Left kidney (tissue), 8 donors: ENCODE results near the gene SNRPA. TPM values are rescaled to one million over a fixed set of nuclear protein-coding genes. Genes with fewer than 3 reads are reported as not detected.
A peak's percentile ranks its signal among the peaks of the same experiment; 100 is the strongest.

ENCODE experiments used
- DNase-seq: peaks from one replicate; pipeline ENCODE4 v3.0.0-alpha.2; 2013
- long read RNA-seq, 8 donors: transcript quantifications; one replicate each; lab custom pipeline, GENCODE V29; 2026
- polyA plus RNA-seq: library from polyadenylated mRNA; unstranded; fragments of 120-200 nt; gene quantifications from one replicate; pipeline ENCODE4 v1.2.1, GENCODE V29; 2013; ENCODE audit not compliant: insufficient read length

The SNRPA gene
- 117 TPM for polyA plus RNA-seq
- long read RNA-seq, donor 1, transcript SNRPA-205 (4 exons, 952 nt), result minor isoform, 8 of 87 reads
- long read RNA-seq, donor 1, transcript SNRPA-201 (6 exons, 1,621 nt), result major isoform, 41 of 87 reads
- long read RNA-seq, donor 1, partial matches to known transcripts, result 35 of 87 reads
- long read RNA-seq, donor 1, other reads (novel, unspliced or antisense), result 0 of 87 reads
- long read RNA-seq, donor 2, transcript SNRPA-201 (6 exons, 1,621 nt), result major isoform, 14 of 30 reads
- long read RNA-seq, donor 2, partial matches to known transcripts, result 13 of 30 reads
- long read RNA-seq, donor 2, other reads (novel, unspliced or antisense), result 0 of 30 reads
- long read RNA-seq, donor 3, transcript SNRPA-201 (6 exons, 1,621 nt), result major isoform, 31 of 38 reads
- long read RNA-seq, donor 3, partial matches to known transcripts, result 0 of 38 reads
- long read RNA-seq, donor 3, other reads (novel, unspliced or antisense), result 0 of 38 reads
- long read RNA-seq, donor 4, partial matches to known transcripts, result 0 of 1 reads
- long read RNA-seq, donor 4, other reads (novel, unspliced or antisense), result 0 of 1 reads
- long read RNA-seq, donor 5, transcript SNRPA-201 (6 exons, 1,621 nt), result major isoform, 62 of 67 reads
- long read RNA-seq, donor 5, partial matches to known transcripts, result 0 of 67 reads
- long read RNA-seq, donor 5, other reads (novel, unspliced or antisense), result 0 of 67 reads
- long read RNA-seq, donor 6, transcript SNRPA-201 (6 exons, 1,621 nt), result major isoform, 42 of 76 reads
- long read RNA-seq, donor 6, transcript SNRPA-205 (4 exons, 952 nt), result minor isoform, 17 of 76 reads
- long read RNA-seq, donor 6, partial matches to known transcripts, result 12 of 76 reads
- long read RNA-seq, donor 6, other reads (novel, unspliced or antisense), result 0 of 76 reads
- long read RNA-seq, donor 7, transcript SNRPA-205 (4 exons, 952 nt), result minor isoform, 10 of 79 reads
- long read RNA-seq, donor 7, transcript SNRPA-201 (6 exons, 1,621 nt), result major isoform, 42 of 79 reads
- long read RNA-seq, donor 7, partial matches to known transcripts, result 25 of 79 reads
- long read RNA-seq, donor 7, other reads (novel, unspliced or antisense), result 0 of 79 reads
- long read RNA-seq, donor 8, transcript SNRPA-201 (6 exons, 1,621 nt), result major isoform, 21 of 22 reads
- long read RNA-seq, donor 8, partial matches to known transcripts, result 0 of 22 reads
- long read RNA-seq, donor 8, other reads (novel, unspliced or antisense), result 0 of 22 reads

DNA sequence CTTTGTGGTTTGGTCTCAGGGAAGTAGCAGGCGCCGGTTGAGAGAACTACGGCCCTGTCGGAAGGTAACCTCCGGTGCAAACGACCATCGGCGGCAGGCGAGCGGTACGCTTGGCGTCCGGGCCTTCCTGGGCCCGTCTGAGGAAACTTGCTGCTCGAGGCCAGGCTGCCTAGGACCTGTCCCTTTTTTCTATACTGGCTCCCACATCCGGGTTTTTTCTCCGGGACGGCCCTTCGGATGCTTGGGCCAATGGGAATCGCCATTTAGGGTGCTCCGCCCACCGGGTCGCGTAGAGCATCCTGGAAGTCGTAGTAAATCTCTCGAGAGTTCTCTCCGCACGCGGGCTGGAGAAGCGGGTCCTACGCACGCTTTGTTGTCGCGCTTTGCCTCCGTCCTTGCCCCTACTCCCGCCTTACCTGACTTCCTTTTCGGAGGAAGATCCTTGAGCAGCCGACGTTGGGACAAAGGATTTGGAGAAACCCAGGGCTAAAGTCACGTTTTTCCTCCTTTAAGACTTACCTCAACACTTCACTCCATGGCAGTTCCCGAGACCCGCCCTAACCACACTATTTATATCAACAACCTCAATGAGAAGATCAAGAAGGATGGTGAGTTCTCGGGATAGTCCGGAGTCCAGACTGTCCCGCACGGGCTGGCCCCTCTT is at the start of gene SNRPA:
SNRPA (plus strand) TSS at position 330 of the 664 bp plus-strand sequence; CDS start at position 536, 206 bp downstream.
- peak; percentile 98 for DNase-seq

DNA sequence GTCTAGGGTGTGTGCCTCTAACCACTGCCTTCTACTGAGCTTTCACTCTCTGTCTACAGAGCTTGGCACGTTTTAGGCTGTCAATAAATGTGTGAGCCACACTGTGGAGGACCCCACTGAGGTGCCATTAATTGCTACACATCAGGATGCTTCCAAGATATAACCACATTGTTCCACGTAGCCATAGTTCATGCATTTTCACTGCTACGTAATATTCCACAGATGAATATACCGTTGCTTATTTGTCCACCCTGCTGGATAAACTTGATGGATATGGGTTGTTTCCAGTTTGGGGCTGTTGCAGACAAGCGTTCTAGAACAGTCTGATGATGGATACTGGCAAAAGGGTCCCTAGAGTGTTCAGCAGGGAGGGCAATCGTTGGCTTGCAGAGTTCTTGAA is 49.2 kb upstream of the SNRPA start:
- no peak for DNase-seq

DNA sequence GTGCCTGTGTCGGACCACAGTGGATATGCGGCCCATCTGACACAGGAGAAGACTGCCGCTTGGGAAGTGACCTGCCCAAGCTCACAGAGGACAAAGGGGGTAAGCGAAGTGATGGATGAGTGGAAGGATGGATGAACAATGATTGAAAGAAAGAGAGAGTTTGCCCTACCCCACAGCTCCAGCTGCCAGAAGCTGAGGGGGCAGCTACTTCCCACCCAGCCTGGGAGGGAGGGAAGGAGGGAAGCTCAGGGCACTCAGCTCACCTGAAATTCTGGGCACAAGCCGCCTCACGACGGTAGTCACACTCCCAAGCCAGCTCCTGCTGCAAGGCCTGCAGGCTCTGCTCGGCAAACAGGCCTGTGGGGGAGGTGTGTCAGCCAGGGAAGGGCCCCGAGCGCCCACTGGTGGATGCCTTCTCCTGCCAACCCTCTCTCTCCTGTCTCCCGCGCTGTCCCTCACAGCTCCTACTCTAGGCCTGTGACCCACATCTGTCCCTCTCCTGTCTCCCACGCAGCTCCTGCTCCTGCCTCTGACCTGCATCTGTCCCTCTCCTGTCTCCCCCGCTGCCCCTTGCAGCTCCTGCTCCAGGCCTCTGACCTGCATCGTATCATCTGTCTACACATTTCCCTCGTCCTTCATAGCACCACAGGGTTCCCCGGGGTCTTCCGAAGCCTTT is 48.5 kb upstream of the SNRPA start:
- DNase-seq, result no peak

DNA sequence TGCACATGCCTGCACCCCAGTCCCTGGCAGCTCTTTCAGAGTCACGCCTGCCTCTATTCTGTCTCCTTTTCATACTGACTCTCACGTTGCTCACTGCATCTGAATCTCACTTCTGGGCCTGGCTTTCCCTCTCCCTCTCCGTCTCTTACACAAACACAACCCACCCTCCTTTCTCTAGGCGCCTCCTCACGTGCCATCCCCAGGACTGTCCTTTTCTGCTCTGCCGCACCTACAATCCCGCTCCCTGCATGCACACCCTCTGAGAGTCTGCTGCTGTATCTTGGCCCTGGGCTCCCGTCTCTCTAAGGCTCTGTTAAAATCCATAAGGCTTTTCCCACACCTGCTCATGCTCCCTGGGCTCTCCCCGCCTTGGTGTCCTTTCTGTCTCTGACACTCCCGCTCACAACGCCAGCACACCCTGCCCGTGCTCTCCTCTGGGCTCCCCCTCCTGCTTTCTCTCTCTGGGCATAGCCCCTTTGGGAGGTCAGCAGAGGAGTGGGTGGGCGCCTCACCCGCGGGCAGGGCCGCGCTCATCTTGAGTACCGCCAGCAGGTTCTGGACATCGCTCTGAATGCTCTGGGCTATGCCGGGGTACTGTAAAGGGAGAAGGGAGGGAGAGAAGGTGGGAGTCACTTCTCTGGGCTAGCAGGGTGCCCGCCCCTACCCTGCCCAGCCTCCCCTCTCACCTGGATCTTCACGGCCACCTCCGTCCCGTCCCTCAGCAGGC is 47.8 kb upstream of the SNRPA start:
- DNase-seq, result no peak

DNA sequence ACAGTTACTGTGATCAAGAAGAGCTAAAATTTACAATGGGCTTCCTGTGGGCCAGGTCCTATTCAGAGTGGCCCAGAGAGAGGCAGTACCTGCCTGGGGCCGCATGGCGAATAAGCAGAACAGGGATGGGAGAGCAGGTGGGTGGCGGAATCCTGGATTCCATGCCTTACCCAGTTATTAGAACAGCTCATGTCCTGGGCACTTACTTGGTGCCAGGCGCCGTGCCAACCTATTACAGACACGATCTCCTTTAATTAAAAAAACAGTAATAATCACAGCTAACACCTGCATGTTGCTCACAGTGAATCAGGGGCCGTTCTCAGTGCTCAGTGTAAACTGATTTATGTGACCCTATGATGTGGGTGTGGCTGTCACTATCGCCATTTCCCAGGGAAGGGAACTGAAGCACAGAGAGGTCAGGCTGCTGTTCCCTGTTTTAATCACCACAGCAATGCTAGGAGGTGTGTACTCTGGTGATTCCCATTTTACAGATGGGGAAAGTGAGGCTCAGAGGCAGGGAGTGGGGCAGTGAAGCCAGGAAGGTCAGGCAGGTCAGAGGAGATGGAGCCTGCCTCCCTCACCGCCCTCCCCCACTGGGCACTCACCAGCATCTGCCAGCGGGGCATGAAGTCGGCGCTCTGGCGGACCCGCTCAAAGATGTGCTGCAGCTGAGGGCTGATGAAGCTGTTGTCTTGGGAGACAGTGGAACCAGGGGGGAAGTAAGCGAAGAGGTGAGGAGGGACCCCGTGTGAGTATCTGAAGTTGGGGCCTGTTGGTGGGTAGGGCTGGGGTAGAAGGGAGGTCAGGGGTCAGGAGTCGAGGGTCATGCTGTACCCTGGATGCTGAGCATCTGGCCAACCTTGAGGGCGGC is 46.3 kb upstream of the SNRPA start:
- DNase-seq, result no peak

DNA sequence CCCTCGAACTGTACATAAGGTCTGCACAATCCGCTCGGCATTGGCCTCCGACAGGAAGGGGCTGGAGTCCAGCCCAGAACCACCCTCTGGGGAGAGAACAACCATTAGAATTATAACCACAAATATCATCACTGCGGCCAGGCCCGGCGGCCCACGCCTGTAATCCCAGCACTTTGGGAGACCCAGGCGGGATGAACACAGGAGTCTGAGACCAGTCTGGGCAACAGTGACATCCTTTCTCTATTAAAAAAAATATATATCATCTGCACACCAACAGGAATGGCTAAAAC is 45.7 kb upstream of the SNRPA start:
- DNase-seq, result no peak

- DNase-seq, result no peak
Observed at GRCh38 chr19:40705950-40706619, 44.9 kb upstream of the SNRPA start.

- no peak for DNase-seq
Observed at GRCh38 chr19:40707615-40708014, 43.4 kb upstream of the SNRPA start.

- no peak for DNase-seq
Observed at GRCh38 chr19:40709817-40710216, 41.2 kb upstream of the SNRPA start.

DNA sequence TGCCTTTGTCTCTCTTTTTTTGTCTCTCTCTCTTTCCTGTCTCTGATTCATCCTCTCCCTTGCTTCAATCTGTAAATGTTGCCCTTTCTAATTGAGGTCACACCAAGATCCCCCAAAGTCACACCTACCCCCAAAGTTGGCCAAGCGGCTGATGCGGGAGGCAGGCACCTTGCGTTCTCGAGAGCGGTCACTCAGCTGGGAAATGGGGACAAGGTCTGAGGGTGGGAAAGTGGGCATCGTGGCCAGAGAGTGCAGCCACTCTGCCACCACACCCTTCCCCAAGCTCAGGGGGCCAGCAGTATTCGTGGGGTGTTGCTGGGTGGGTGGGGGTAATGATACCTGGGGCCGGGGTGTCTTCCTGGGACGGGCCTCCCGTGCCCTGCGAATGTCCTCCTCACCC is 37.1 kb upstream of the SNRPA start:
- DNase-seq, result no peak

DNA sequence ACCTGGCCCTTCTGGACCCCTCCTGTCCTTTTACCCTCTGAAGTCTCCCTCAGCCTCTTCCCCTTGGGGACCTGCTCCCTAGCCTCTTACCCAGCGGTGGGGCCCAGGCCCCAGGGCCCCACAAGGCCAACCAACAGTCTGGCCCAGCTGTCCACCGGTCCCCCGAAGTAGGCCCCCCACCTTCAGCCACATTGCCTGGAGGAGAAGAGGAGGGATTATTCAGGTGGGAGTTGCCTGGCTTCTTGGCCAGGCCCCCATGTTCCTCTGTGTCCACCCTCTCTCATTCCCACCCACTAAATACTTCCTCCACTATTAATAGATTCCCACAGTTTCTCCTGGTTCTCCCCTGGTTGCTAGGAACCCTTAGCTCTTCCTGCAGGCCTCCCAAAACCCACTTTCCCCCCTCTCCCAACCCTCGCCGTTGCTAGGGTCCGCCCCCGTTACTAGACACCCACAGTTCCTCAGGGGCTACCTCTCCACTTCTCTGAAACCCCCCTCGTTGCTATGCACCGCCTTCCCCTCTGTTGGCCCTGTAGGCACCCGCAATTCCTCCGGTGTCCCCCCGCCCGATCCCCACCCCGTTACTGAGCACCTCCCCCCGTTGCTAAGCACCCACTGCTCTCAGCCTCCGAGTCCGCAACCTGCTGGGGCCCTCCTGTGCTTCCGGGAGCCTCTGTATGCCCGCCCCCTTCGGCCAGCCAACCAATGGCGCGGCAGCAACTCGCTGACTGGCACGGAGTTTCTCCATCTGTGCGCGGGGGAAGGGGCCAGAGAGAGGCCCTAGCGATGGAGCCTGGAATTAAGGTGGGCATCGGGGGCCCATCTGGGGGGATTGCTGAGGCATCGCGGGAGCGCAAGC is 36.3 kb upstream of the SNRPA start:
- peak; percentile 93 for DNase-seq

DNA sequence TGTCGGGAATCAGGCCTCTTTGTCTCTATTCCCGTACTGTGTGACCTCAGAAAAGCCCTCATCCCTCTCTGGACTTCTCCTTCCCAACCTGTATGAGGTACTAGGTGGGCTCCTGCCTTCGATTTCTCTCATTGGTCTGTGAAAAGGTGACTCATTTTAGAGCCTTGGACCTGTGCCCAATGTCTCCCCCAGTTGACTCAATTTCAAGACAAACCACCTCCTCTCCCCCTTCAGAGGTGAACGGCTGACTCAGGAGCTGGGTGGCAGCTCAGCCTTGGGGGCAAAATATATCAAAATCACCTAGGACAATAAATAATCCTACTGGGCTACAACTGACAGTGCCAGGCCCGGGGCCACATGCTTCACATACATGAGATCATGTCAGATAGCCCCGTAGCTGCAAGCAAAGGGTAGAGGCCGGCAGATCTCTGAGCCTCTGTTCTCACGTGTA is 34.9 kb upstream of the SNRPA start:
- no peak for DNase-seq

GRCh38 chr19:40716482-40717324 is 34.3 kb upstream of the SNRPA start, which contains the start of the genes COQ8B and ITPKC:
Gene COQ8B, minus strand, starts transcription at chr19:40716886. Its CDS starts 2,254 bp downstream, at chr19:40714632.
Gene ITPKC, plus strand, starts transcription at chr19:40717112. Its CDS starts 24 bp downstream, at chr19:40717136.
- DNase-seq, result peak; percentile 100

DNA sequence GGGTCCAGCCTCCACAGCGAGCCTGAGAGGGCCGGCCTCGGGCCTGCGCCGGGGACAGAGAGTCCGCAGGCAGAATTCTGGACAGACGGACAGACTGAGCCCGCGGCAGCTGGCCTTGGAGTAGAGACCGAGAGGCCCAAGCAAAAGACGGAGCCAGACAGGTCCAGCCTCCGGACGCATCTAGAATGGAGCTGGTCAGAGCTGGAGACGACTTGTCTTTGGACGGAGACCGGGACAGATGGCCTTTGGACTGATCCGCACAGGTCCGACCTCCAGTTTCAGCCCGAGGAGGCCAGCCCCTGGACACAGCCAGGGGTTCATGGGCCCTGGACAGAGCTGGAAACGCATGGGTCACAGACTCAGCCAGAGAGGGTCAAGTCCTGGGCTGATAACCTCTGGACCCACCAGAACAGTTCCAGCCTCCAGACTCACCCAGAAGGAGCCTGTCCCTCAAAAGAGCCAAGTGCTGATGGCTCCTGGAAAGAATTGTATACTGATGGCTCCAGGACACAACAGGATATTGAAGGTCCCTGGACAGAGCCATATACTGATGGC is 33.6 kb upstream of the SNRPA start:
- no peak for DNase-seq

- no peak for DNase-seq
Observed at GRCh38 chr19:40717880-40718773, 32.9 kb upstream of the SNRPA start.
